ENCODE measurements around the gene KLHL41. TPM values are rescaled to one million over a fixed set of nuclear protein-coding genes. Genes with fewer than 3 reads are reported as not detected.

The KLHL41 gene
- total RNA-seq, 2 experiments from 2014 or later = 0.08 TPM; not detected in 1

Other genes with a start within 250 kb of the KLHL41 start
- gene LRP2, start 147.2 kb upstream of the KLHL41 start, total RNA-seq = under 1 TPM; 0.02 to 0.15 TPM
- 1 to 10 TPM; 1.3 to 1.4 TPM for gene BBS5, start 30.2 kb upstream of the KLHL41 start, total RNA-seq
- gene FASTKD1, start 64.2 kb downstream of the KLHL41 start, total RNA-seq = 10 to 100 TPM; 26.8 to 29.0 TPM
- 10 to 100 TPM; 53.4 to 61.7 TPM for gene PPIG, start 74.6 kb downstream of the KLHL41 start, total RNA-seq
- not detected for gene CFAP210, start 184.7 kb downstream of the KLHL41 start, total RNA-seq
- gene PHOSPHO2, start 184.8 kb downstream of the KLHL41 start, total RNA-seq = 1 to 10 TPM; 2.7 to 3.0 TPM
- gene KLHL23, start 224.1 kb downstream of the KLHL41 start, total RNA-seq = 1 to 10 TPM; 2.7 to 4.0 TPM

Measured in activated CD4-positive, alpha-beta T cell treated with anti-CD3 and anti-CD28 coated beads, Interleukin-2, amount 10 ng/mL, durations not matched to agents 7 days and 5 days (primary cell).